Measurements from ENCODE around the gene ACTL7B. TPM values are rescaled to one million over a fixed set of nuclear protein-coding genes. Genes with fewer than 3 reads are reported as not detected.
"Not testable (repeated sequence)": the region's sequence is repeated elsewhere in the genome, so short reads cannot be mapped to it uniquely, and the experiment has no call there.

ACTL7B gene
- total RNA-seq, 1 experiment from 2014 or later: not detected

DNA sequence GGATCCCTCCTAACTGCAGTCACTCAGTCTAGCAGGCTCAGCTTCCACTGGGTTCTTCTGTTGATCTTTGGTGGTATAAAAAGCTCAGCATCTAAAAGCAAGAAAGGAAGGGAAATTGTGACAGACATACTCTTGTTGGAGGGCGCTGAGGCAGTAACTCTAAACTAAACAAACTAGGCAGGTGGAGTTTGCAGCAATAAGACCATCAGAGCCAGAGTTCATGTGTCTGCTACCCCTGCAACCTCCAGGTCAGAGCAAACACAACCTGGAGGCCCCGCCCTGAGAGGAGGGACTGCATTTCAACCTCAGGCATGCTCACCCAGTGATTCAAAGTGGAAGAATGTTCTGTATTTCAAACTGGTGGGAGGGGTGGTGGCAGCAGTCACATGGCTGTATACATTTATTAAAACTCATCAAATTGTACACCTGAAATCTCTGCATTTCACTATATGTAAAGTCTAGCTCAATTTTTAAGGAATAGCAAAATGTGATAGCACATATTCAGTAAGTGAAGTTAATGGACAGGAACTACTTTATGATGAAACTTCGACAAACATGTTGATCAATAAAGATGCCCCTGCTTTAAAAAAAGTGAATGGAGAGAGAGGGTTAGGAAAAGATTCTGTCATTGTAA lies 13.4 kb upstream of the ACTL7B start:
- peak; percentile 58 for DNase-seq (ENCODE audit: low spot score)

GRCh38 chr9:108867829-108868228 lies 12.0 kb upstream of the ACTL7B start:
- DNase-seq (ENCODE audit: low spot score): no peak

GRCh38 chr9:108867116-108867515 lies 11.3 kb upstream of the ACTL7B start:
- DNase-seq (ENCODE audit: low spot score): no peak

DNA sequence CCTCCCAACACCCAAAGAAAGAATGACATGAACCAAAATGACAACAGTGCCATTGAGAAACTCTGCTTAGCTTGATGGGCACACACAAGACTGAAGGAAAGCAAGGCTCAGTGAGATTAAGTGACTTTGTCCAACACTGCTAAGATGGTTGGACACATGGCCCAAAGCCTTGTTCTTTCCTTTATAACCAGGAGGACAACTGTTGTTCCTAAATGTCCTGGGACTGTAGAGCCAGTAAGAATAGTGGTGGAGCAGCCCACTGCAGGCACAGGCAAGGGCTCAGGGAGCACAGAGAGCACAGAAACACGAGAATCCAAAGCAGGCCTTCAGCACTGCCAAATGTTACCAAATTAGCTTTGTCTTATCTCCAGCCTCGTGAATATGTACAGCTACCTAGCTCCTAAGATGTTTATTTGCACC lies 10.2 kb upstream of the ACTL7B start:
- DNase-seq (ENCODE audit: low spot score): no peak

DNA sequence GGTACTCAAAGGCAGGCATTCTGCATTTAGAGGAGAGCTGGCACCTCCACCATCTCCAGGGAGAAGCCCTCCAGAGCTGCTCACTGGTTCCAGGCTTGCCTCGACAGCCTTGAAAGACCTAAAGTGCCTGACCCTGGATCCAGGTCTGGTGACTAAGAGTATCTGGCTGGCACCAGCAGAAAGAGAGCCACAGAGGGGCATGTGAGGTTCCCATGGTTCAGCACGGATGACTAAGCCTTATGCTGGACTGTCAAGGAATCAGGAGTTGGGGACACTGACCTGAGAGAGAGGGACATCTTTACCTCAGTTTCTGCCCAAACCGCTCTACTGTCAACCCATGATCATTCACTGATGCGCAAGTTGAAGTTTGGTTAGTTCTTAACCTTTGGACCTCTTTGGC lies 9.3 kb upstream of the ACTL7B start:
- no peak for DNase-seq (ENCODE audit: low spot score)

DNA sequence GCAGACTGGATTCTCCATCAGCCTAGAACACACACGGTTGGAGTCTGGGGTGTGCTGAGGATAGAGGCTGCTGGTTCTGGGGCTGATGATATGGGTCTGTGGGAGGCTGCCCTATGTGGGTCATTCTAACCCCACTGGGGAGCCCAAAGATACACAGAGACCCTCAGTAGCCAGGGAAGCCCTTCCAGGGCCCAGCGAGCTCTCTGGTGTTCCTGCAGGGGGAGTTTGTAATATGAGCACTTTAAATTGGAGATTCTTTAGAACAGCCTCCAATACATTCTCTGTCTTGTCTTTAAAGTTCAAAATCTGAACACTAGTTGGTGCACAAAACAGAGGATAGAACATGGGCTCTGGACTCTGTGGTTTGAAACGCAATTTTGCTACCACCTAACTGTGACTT lies 8.7 kb upstream of the ACTL7B start:
- DNase-seq (ENCODE audit: low spot score): no peak

- no peak for DNase-seq (ENCODE audit: low spot score)
Observed at GRCh38 chr9:108863891-108864290, 8.1 kb upstream of the ACTL7B start.

- no peak for DNase-seq (ENCODE audit: low spot score)
Observed at GRCh38 chr9:108861997-108862396, 6.2 kb upstream of the ACTL7B start, which contains the start of gene ACTL7A. Gene ACTL7A, plus strand, starts transcription at chr9:108862266. Its CDS starts 57 bp downstream, at chr9:108862323.

DNA sequence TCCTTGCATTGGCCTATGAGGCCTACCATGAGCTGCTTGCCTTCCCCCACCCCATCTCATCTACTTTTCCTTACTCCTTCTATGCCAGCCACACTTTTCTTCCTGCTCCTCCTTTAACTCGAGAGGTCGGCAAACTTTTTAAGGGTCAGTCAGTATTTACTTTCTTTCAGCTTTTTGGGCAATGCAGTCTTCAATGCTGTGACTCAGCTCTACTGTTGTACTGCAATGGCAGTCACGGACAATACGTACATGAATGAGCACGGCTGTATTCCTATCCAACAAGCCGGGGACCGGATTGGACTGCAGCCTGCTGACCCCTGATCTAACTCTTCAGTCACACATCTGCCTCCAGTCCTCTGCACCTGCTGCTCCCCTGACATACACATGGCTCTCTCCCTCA lies 5.7 kb upstream of the ACTL7B start:
- no peak for DNase-seq (ENCODE audit: low spot score)

- no peak for DNase-seq (ENCODE audit: low spot score)
Observed at GRCh38 chr9:108860764-108861163, 5.0 kb upstream of the ACTL7B start.

DNA sequence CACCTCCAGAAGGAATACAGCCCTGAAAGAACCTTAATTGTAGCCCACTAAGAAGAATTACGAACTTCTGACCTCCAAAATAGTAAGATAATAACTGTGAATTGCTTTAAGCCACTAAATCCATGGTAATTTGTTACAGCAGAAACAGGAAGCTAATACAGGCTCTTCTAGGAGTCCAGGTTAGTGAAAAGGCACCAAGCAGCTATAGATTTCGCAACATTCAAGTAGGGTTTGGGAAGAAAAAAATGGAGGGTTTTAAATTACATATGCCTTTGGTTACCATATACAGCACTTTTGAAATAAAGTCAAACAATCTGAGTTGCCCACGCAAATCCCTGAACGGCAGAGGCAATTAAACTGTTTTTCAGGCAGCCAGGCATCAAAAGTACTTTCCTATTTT lies 4.6 kb upstream of the ACTL7B start:
- DNase-seq (ENCODE audit: low spot score): no peak

DNA sequence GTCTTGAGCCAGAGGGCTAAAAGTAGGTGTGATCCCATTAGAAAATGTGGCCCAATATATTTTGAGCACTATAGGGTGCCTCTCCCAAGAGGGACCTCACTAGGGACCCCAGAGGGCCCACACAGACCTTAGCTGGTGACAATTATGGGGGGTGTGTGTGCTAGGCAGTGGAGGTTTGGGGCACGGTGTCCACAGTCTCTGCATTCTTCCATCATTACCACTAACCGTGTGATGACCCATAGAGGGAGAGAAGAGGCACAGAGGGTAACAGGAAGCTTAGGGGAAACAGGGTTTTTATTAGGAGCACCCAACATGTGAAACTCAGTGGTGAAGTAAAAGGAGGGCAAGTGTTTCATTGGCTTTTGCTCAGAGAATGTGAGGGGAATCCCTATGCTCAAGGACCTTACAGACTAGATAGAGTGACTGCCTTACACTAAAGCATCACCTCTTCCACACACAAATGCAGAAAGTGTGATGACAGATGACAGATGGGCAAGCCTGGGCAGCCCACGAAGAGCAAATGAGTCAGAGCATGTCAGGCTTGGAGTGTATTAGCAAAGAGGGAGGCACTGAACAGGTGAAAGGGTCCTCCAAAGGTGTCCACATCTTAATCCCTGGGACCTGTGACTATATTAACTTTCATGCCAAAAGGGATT lies 3.8 kb upstream of the ACTL7B start:
- DNase-seq (ENCODE audit: low spot score): no peak

DNA sequence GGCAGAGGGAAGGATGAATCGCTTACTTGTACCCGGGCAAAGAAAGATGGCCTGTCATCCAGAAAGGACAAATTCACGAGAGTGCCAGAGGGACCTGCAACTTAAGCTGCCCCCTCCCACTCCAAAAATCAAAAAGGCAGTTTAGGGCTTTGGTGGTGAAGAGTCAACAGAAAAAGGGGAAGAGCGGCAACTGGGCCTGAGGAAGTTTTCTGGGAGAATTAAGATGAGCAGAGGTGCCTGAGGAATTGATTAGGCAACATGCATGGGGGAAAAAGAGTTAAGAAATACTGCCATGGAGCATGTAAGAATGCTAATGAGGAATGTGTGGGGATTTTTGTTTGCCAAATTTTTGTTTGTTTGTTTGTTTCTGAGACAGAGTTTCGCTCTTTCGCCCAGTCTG lies 1.8 kb upstream of the ACTL7B start:
- DNase-seq (ENCODE audit: low spot score): no peak

DNA sequence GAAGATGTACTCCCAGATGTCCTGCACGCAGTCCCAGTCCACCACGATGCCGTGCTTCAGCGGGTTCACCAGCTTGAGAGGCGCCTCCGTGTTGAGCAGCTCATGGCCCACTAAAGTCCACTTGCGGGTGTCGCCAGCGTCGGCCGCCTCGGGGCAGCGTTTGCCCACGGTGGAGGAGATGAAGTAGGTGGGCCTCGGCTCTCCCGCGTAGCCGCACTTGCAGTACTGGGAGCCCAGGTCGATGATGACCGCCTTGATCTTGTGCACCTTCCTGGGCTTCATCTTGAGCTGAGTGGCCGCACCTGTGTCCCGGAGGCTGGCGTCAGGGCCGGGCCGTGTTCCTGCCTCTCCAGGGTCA lies 278 bp downstream of the ACTL7B start:
- no peak for DNase-seq (ENCODE audit: low spot score)

- no peak for DNase-seq (ENCODE audit: low spot score)
Observed at GRCh38 chr9:108854641-108855528, 901 bp downstream of the ACTL7B start.

DNA sequence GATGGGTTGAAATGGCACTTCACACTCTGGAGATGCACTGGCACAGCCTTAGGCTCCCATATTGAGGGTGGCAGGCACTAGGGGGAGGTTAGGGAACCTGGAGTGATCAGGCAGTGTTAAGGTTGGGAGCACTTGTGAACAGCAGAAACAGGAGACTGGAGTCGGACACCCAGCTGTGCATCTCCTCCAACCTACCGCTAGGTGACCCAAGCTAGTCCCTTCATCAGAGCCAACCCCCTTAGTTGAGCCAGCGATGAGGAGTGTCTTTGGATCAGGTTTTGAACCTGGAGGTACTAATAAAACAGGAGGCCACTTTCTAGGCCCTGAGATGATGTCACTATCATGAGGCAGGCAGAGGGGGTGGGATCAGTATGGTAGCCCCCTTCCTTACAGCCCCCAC lies 1.7 kb downstream of the ACTL7B start:
- DNase-seq (ENCODE audit: low spot score): no peak

DNA sequence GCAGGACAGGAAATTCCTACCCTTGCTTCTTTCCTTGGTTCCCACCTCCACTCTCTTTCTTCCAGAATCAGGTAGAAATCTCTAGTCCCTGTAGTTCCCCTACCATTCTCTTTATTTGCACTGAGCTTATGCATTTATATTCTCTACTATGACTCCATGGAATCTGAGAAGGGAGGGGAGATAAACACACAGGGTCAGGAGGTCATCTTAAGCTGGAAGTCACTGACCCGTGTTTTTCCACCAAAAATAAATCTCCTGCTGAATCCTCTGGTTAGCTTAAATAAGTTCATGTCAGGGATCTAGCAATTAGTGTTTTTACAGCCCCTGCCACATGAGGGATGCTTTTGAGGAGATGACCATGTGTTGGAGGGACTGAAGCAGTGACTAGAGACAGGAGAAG lies 3.7 kb downstream of the ACTL7B start:
- DNase-seq (ENCODE audit: low spot score): no peak

- no peak for DNase-seq (ENCODE audit: low spot score)
Observed at GRCh38 chr9:108851138-108851537, 4.6 kb downstream of the ACTL7B start.

- DNase-seq (ENCODE audit: low spot score): no peak
Observed at GRCh38 chr9:108850293-108850897, 5.4 kb downstream of the ACTL7B start.

- DNase-seq (ENCODE audit: low spot score): not testable (repeated sequence)
Observed at GRCh38 chr9:108848296-108848695, 7.5 kb downstream of the ACTL7B start.

DNA sequence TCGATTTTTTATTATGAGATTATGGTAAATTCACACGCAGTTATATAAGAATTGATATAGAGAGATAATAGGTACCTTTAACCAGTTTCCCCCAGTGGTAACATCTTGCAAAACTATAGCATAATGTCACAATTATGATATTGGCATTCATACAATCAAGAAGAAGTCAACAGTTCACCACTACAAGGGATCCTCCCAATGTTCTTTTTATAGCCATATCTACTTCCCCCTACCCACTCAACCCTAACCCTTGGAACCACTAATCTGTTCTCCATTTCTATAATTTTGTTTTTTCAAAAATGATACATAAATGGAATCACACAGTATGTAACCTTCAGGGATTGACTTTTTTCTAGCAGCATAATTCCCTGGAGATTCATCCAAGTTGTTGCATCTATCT lies 9.8 kb downstream of the ACTL7B start:
- DNase-seq (ENCODE audit: low spot score): no peak

GRCh38 chr9:108845507-108845906 lies 10.3 kb downstream of the ACTL7B start:
- DNase-seq (ENCODE audit: low spot score): no peak
